Tibial nerve (tissue), 4 donors: ENCODE results near the gene IMPA2.

Experiments
- CTCF ChIP-seq, 5 experiments: fragments of 200-600 bp in 3 of 5; fragments of 450-650 bp in 2 of 5; sonication (generic) in 3 of 5; IDR thresholded peaks; one replicate each; pipeline ENCODE4 v1.5.1; 2016 to 2019; ENCODE audit warnings: antibody characterized with exemption in 5 of 5, mild to moderate bottlenecking in 3 of 5, moderate library complexity in 2 of 5
- EP300 ChIP-seq, 2 donors: sonication (generic); formaldehyde crosslinking; IDR thresholded peaks; one replicate each; pipeline ENCODE4 v1.6.1; 2017; ENCODE audit warnings: antibody characterized with exemption in 2 of 2, mild to moderate bottlenecking in 1 of 2

GRCh38 chr18:12057419-12058039 is 76.2 kb downstream of the IMPA2 start:
- TF ChIP-seq CTCF (IDR thresholded peaks at IDR 0.05) (no peak), EP300 (IDR thresholded peaks at IDR 0.05) (no peak)
